Astrocyte (in vitro differentiated cells and primary cell): ENCODE data around the gene ZFPM1.

ENCODE experiments used
- EZH2 ChIP-seq: IDR thresholded peaks from 2 replicates; pipeline ENCODE4 v1.6.1; 2012; ENCODE audit warnings: mild to moderate bottlenecking, low read length, inconsistent platforms; ENCODE audit not compliant: insufficient read depth
- TF ChIP-seq, protein P1 (sequence below): IDR thresholded peaks from 2 replicates; pipeline ENCODE4 v1.5.1; 2011; ENCODE audit warnings: low read depth, mild to moderate bottlenecking, inconsistent platforms, low read length, moderate library complexity; ENCODE audit not compliant: insufficient read depth

DNA sequence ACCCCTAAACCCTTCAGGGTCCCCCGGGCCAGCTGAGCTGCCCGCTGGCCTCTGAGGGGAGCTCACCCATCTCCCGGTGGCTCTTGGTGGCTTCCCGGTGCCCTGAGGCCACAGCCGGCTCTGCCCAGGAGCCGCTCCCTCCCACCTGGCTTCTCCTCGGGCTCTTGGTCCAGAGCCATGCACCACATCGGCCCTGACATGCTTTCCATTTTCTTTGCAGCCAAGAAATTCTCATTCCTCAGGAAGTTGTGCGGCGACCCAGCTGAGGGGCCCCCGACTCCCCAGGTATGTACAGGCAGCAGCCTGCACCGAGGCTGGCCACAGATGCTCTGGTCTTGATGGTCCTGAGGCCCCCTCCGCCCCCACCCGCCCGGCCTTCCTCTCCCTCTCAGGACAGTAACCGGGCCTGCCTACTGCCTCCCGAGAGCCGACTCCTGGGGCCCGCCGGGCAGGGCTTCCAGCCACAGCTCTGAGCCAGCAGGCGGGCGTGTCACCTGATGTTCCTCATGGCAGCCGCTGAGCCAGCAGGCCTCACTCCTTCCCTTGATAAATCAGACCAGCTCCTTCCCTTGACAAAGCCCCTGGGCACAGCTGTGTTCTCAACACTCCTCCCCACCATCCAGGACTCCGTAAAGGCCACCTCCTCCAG, 28.4 kb upstream of the ZFPM1 start:
- TF ChIP-seq EZH2, result no peak
- TF ChIP-seq, protein P1, sequence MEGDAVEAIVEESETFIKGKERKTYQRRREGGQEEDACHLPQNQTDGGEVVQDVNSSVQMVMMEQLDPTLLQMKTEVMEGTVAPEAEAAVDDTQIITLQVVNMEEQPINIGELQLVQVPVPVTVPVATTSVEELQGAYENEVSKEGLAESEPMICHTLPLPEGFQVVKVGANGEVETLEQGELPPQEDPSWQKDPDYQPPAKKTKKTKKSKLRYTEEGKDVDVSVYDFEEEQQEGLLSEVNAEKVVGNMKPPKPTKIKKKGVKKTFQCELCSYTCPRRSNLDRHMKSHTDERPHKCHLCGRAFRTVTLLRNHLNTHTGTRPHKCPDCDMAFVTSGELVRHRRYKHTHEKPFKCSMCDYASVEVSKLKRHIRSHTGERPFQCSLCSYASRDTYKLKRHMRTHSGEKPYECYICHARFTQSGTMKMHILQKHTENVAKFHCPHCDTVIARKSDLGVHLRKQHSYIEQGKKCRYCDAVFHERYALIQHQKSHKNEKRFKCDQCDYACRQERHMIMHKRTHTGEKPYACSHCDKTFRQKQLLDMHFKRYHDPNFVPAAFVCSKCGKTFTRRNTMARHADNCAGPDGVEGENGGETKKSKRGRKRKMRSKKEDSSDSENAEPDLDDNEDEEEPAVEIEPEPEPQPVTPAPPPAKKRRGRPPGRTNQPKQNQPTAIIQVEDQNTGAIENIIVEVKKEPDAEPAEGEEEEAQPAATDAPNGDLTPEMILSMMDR, result no peak
